Inferior parietal cortex (tissue), 1 donor: ENCODE data around the gene PTPA.
A peak's percentile ranks its signal among the peaks of the same experiment; 100 is the strongest.
"Not testable (repeated sequence)": the region's sequence is repeated elsewhere in the genome, so short reads cannot be mapped to it uniquely, and the experiment has no call there.

Experiments used
- DNase-seq: peaks from one replicate; pipeline ENCODE4 v3.0.0-alpha.2; 2016; ENCODE audit errors: extremely low spot score

PTPA gene

GRCh38 chr9:129176701-129177442 lies 65.7 kb downstream of the PTPA start:
- no peak for DNase-seq

- no peak for DNase-seq
Measured at GRCh38 chr9:129177443-129177790, 66.2 kb downstream of the PTPA start.

GRCh38 chr9:129177791-129178567 lies 66.8 kb downstream of the PTPA start, which contains the start of gene IER5L:
Gene IER5L, minus strand, starts transcription at chr9:129178261. Its CDS starts 209 bp downstream, at chr9:129178052.
- peak; percentile 97 for DNase-seq

- no peak for DNase-seq
Measured at GRCh38 chr9:129178568-129179382, 67.6 kb downstream of the PTPA start.

- no peak for DNase-seq
Measured at GRCh38 chr9:129181246-129181645, 70.0 kb downstream of the PTPA start.

GRCh38 chr9:129182122-129182521 lies 70.9 kb downstream of the PTPA start:
- no peak for DNase-seq

- no peak for DNase-seq
Measured at GRCh38 chr9:129182625-129183494, 71.6 kb downstream of the PTPA start.

GRCh38 chr9:129183495-129184218 lies 72.4 kb downstream of the PTPA start:
- DNase-seq: no peak

GRCh38 chr9:129184219-129184524 lies 73.0 kb downstream of the PTPA start:
- no peak for DNase-seq

GRCh38 chr9:129184596-129185122 lies 73.4 kb downstream of the PTPA start:
- no peak for DNase-seq

- no peak for DNase-seq
Measured at GRCh38 chr9:129185402-129185801, 74.2 kb downstream of the PTPA start.

- DNase-seq: no peak
Measured at GRCh38 chr9:129185991-129186390, 74.8 kb downstream of the PTPA start.

GRCh38 chr9:129187042-129187441 lies 75.8 kb downstream of the PTPA start:
- no peak for DNase-seq

- not testable (repeated sequence) for DNase-seq
Measured at GRCh38 chr9:129189971-129190370, 78.8 kb downstream of the PTPA start.

GRCh38 chr9:129191234-129191633 lies 80.0 kb downstream of the PTPA start:
- no peak for DNase-seq

- DNase-seq: no peak
Measured at GRCh38 chr9:129193655-129194054, 82.4 kb downstream of the PTPA start.

- DNase-seq: no peak
Measured at GRCh38 chr9:129194221-129194620, 83.0 kb downstream of the PTPA start.

- no peak for DNase-seq
Measured at GRCh38 chr9:129195606-129196005, 84.4 kb downstream of the PTPA start.

GRCh38 chr9:129197045-129197444 lies 85.8 kb downstream of the PTPA start:
- DNase-seq: not testable (repeated sequence)

GRCh38 chr9:129197978-129198318 lies 86.7 kb downstream of the PTPA start:
- no peak for DNase-seq
